LNCaP clone FGC (cell line): ENCODE results near the gene SGK1.
"Not testable (repeated sequence)": the region's sequence is repeated elsewhere in the genome, so short reads cannot be mapped to it uniquely, and the experiment has no call there.

Source experiments
- DNase-seq: peaks from one replicate; pipeline ENCODE4 v3.0.0-alpha.2; 2011; ENCODE audit warnings: low read depth
- H3K4me3 ChIP-seq: 2 replicates; pipeline ENCODE4 v1.5.1; 2011; ENCODE audit warnings: mild to moderate bottlenecking, low read depth, low read length, control low read depth
- CTCF ChIP-seq: IDR thresholded peaks from 2 replicates; pipeline ENCODE4 v1.5.1; 2012; ENCODE audit warnings: mild to moderate bottlenecking; ENCODE audit not compliant: control insufficient read depth, insufficient read depth; ENCODE audit errors: extremely low read depth

SGK1 gene

GRCh38 chr6:134328792-134329191, 10.9 kb upstream of the SGK1 start:
- no peak for DNase-seq
- TF ChIP-seq CTCF: no peak
- no peak overlapping the region for H3K4me3 ChIP-seq

- no peak overlapping the region for H3K4me3 ChIP-seq
- no peak for DNase-seq
- no peak for TF ChIP-seq CTCF
These were observed 10.2 kb upstream of the SGK1 start for GRCh38 chr6:134328138-134328537.

GRCh38 chr6:134326192-134326591, 8.3 kb upstream of the SGK1 start:
- H3K4me3 ChIP-seq, DNase-seq: not testable (repeated sequence)

GRCh38 chr6:134324766-134325165, 6.9 kb upstream of the SGK1 start:
- no peak overlapping the region for H3K4me3 ChIP-seq
- no peak for DNase-seq
- no peak for TF ChIP-seq CTCF

- H3K4me3 ChIP-seq: no peak overlapping the region
- DNase-seq: no peak
- TF ChIP-seq CTCF: no peak
These were observed 6.2 kb upstream of the SGK1 start for GRCh38 chr6:134324141-134324540.

GRCh38 chr6:134323698-134324097, 5.8 kb upstream of the SGK1 start:
- H3K4me3 ChIP-seq: no peak overlapping the region
- no peak for DNase-seq
- no peak for TF ChIP-seq CTCF

- no peak for TF ChIP-seq CTCF
- DNase-seq: no peak
- no peak overlapping the region for H3K4me3 ChIP-seq
These were observed 5.4 kb upstream of the SGK1 start for GRCh38 chr6:134323294-134323693.

GRCh38 chr6:134322216-134322615, 4.3 kb upstream of the SGK1 start:
- no peak for DNase-seq
- H3K4me3 ChIP-seq: no peak overlapping the region
- TF ChIP-seq CTCF: no peak
